Loucy (cell line): ENCODE measurements around the gene GREB1.

Experiments used
- H2AFZ ChIP-seq: fragments of 200-600 bp; sonication (generic); 2 replicates; pipeline ENCODE4 v1.6.0; 2016; ENCODE audit warnings: antibody characterized with exemption, mild to moderate bottlenecking, low read length, moderate library complexity
- H3F3A ChIP-seq: fragments of 200-600 bp; 2 replicates; pipeline ENCODE4 v1.6.0; 2016; ENCODE audit warnings: antibody characterized with exemption, low read depth, mild to moderate bottlenecking
- H3K27me3 ChIP-seq: fragments of 200-600 bp; sonication (generic); 2 replicates; pipeline ENCODE4 v1.6.1; 2014; ENCODE audit warnings: low read length, mild to moderate bottlenecking; ENCODE audit not compliant: insufficient read depth, poor library complexity, severe bottlenecking
- H3K36me3 ChIP-seq: fragments of 200-600 bp; sonication (generic); 2 replicates; pipeline ENCODE4 v1.6.1; 2016; ENCODE audit warnings: low read length; ENCODE audit not compliant: insufficient read depth
- H3K4me1 ChIP-seq: fragments of 200-600 bp; sonication (generic); 2 replicates; pipeline ENCODE4 v1.5.1; 2014; ENCODE audit warnings: low read length, mild to moderate bottlenecking; ENCODE audit not compliant: insufficient read depth, poor library complexity, severe bottlenecking
- H3K4me2 ChIP-seq: fragments of 200-600 bp; sonication (generic); 2 replicates; pipeline ENCODE4 v1.6.0; 2014; ENCODE audit warnings: antibody characterized with exemption, low read length, low read depth, mild to moderate bottlenecking; ENCODE audit not compliant: poor library complexity, severe bottlenecking
- H3K4me3 ChIP-seq: fragments of 200-600 bp; sonication (generic); 2 replicates; pipeline ENCODE4 v1.5.1; 2014; ENCODE audit warnings: low read length, mild to moderate bottlenecking, mixed read lengths; ENCODE audit not compliant: poor library complexity, severe bottlenecking
- H3K79me2 ChIP-seq: fragments of 200-600 bp; sonication (generic); 2 replicates; pipeline ENCODE4 v1.6.1; 2014; ENCODE audit warnings: low read length; ENCODE audit not compliant: insufficient read depth
- H3K9ac ChIP-seq: fragments of 200-600 bp; sonication (generic); 2 replicates; pipeline ENCODE4 v1.6.0; 2014; ENCODE audit warnings: mild to moderate bottlenecking, low read depth, low read length, moderate library complexity; ENCODE audit not compliant: poor library complexity, severe bottlenecking
- H3K9me2 ChIP-seq: fragments of 200-600 bp; sonication (generic); replicated peaks from 2 replicates; pipeline ENCODE4 v1.6.1; 2016; ENCODE audit warnings: low read depth, low read length, mixed read lengths
- H3K9me3 ChIP-seq: fragments of 200-600 bp; sonication (generic); 2 replicates; pipeline ENCODE4 v1.6.1; 2014; ENCODE audit warnings: mild to moderate bottlenecking, antibody characterized with exemption, low read length, low read depth; ENCODE audit not compliant: insufficient read depth
- H4K20me1 ChIP-seq: fragments of 200-600 bp; sonication (generic); 2 replicates; pipeline ENCODE4 v1.6.0; 2014; ENCODE audit warnings: antibody characterized with exemption, low read length, mild to moderate bottlenecking; ENCODE audit not compliant: insufficient read depth, poor library complexity, severe bottlenecking
- EZH2phosphoT487 ChIP-seq: fragments of 200-600 bp; IDR thresholded peaks from 2 replicates; pipeline ENCODE4 v1.6.1; 2018; ENCODE audit warnings: antibody characterized with exemption, mild to moderate bottlenecking, moderate library complexity, borderline replicate concordance
- TF ChIP-seq, protein P1 (sequence below): fragments of 200-600 bp; sonication (generic); conservative IDR thresholded peaks from 2 replicates; pipeline ENCODE4 v1.5.1; 2014; ENCODE audit warnings: mild to moderate bottlenecking, antibody characterized with exemption, low read length

GREB1 gene

GRCh38 chr2:11618708-11619062 lies 84.8 kb downstream of the GREB1 start:
- Histone ChIP-seq H4K20me1 (no peaks in the 10 kb centered on the region), H3K4me2 (no peak overlapping the region), H3K9me3 (no peaks in the 10 kb centered on the region), H3K9ac (no peak overlapping the region), H2AFZ (no peak overlapping the region), H3K4me1 (no peaks in the 10 kb centered on the region), H3F3A (no peaks in the 10 kb centered on the region), H3K27me3 (no peaks in the 10 kb centered on the region), H3K79me2 (no peaks in the 10 kb centered on the region), H3K9me2 (no peaks in the 10 kb centered on the region), H3K4me3 (no peak overlapping the region), H3K36me3 (no peaks in the 10 kb centered on the region)
- TF ChIP-seq EZH2phosphoT487: no peak
- TF ChIP-seq, protein P1, sequence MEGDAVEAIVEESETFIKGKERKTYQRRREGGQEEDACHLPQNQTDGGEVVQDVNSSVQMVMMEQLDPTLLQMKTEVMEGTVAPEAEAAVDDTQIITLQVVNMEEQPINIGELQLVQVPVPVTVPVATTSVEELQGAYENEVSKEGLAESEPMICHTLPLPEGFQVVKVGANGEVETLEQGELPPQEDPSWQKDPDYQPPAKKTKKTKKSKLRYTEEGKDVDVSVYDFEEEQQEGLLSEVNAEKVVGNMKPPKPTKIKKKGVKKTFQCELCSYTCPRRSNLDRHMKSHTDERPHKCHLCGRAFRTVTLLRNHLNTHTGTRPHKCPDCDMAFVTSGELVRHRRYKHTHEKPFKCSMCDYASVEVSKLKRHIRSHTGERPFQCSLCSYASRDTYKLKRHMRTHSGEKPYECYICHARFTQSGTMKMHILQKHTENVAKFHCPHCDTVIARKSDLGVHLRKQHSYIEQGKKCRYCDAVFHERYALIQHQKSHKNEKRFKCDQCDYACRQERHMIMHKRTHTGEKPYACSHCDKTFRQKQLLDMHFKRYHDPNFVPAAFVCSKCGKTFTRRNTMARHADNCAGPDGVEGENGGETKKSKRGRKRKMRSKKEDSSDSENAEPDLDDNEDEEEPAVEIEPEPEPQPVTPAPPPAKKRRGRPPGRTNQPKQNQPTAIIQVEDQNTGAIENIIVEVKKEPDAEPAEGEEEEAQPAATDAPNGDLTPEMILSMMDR: no peak

DNA sequence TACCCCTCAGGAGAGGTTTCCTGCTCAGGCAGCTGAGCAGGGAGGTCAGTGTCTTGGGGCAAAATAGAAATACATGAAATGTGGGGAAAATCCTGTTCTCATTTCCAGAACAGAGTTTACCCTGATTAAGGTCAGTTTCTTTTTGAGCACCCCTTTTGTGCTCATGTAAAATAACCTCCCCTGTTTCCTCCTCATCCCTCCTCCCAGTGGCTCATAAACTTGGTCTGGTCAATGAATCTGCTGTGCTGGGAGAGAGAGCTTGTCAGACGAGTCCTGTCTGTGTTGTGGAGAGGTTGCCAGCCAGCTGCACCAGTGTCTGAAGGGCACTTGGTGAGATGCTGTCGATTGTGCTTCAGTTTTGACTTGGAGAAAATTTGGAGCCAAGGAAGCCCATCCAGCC lies 87.6 kb downstream of the GREB1 start:
- Histone ChIP-seq H3K9me2 (no peaks in the 10 kb centered on the region), H4K20me1 (no peaks in the 10 kb centered on the region), H3K4me1 (no peaks in the 10 kb centered on the region), H3K79me2 (no peaks in the 10 kb centered on the region), H2AFZ (no peak overlapping the region), H3K36me3 (no peaks in the 10 kb centered on the region), H3K4me2 (no peak overlapping the region), H3K9ac (no peak overlapping the region), H3F3A (no peaks in the 10 kb centered on the region), H3K9me3 (no peaks in the 10 kb centered on the region), H3K4me3 (no peak overlapping the region), H3K27me3 (no peaks in the 10 kb centered on the region)
- TF ChIP-seq, protein P1: no peak
- TF ChIP-seq EZH2phosphoT487: no peak

DNA sequence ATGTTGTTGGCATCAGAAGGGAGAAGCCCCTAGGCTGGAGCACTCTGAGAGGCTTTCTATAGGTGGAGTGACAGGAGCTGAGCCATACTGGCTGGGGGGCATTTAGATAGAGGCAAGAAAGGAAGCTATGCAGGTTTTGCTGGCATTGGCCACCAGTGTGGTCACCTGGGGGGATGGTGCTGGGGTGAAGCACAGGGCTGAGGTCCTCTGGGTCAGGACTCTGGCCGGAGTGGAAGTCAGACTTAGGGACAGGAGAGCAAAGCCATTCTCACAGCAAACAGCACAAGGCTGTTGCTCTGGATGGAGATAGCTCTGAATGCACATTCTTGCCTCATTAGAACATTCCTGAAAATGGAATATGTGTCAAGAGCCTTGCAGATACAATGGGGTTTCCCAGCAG lies 88.8 kb downstream of the GREB1 start:
- Histone ChIP-seq H3K9me3 (no peaks in the 10 kb centered on the region), H3K4me1 (no peaks in the 10 kb centered on the region), H3K27me3 (no peaks in the 10 kb centered on the region), H2AFZ (no peak overlapping the region), H3K4me2 (no peak overlapping the region), H3K9me2 (no peaks in the 10 kb centered on the region), H3F3A (no peaks in the 10 kb centered on the region), H4K20me1 (no peaks in the 10 kb centered on the region), H3K9ac (no peak overlapping the region), H3K4me3 (no peak overlapping the region), H3K79me2 (no peaks in the 10 kb centered on the region), H3K36me3 (no peaks in the 10 kb centered on the region)
- TF ChIP-seq, protein P1: no peak
- no peak for TF ChIP-seq EZH2phosphoT487
